ENCODE data around the gene GLIS1. TPM values are rescaled to one million over a fixed set of nuclear protein-coding genes. Genes with fewer than 3 reads are reported as not detected.

Gene GLIS1
- total RNA-seq, 1 donor from 2014 or later = 0.07 TPM

DNA sequence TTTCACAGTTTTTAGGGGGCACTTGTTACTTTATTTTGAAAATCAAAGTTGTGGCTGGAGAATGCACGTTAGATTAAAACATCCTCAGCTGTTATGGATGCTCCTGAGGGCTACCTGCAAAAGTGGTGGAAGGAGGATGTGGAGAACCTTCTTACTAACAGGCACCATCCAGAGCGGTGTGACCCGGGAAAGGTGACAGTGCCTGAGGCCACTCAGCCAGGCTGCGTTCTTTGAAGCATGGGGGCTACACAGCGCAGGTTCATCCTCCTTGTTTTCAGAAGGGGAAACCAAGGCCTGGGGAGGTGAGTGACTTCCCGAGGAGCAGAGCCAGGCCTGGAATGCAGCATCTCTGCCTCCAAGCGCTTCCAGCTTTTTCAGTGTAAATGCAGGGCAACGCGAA, 255.8 kb downstream of the GLIS1 start:
- Histone ChIP-seq H3K4me2 (ENCODE audit: low read length) (no peak overlapping the region), H3K9ac (ENCODE audit: low read length) (no peak overlapping the region), H3K36me3 (ENCODE audit: insufficient read depth, low read length) (no peaks in the 10 kb centered on the region), H4K20me1 (ENCODE audit: insufficient read depth, low read length) (no peaks in the 10 kb centered on the region), H3K4me1 (ENCODE audit: insufficient read depth, low read length) (peaks cover 2% of the 10 kb centered on the region), H3K27me3 (ENCODE audit: insufficient read depth, low read length) (peaks cover 24% of the 10 kb centered on the region), H3K9me3 (ENCODE audit: insufficient read depth, low read depth, low read length) (no peaks in the 10 kb centered on the region), H3K27ac (ENCODE audit: low read depth, low read length) (no peak overlapping the region), H3K79me2 (ENCODE audit: insufficient read depth, low read length) (no peaks in the 10 kb centered on the region), H2AFZ (ENCODE audit: low read depth, low read length) (no peak overlapping the region), H3K4me3 (ENCODE audit: insufficient read depth, low read depth, low read length) (no peak overlapping the region)
- Mint-ChIP-seq H3K36me3 (ENCODE audit: low read depth, unreplicated experiment) (peaks cover 2% of the 10 kb centered on the region), H3K9me3 (ENCODE audit: unreplicated experiment) (peaks cover 7% of the 10 kb centered on the region), H3K27ac (ENCODE audit: unreplicated experiment) (no peak overlapping the region), H3K27me3 (ENCODE audit: low read depth, unreplicated experiment) (peaks cover 71% of the 10 kb centered on the region), H3K4me1 (ENCODE audit: low read depth, unreplicated experiment) (no peaks in the 10 kb centered on the region), H3K4me3 (ENCODE audit: unreplicated experiment) (no peak overlapping the region)
- no peak for DNase-seq (ENCODE audit: low read depth)
- TF ChIP-seq CTCF (IDR thresholded peaks at IDR 0.05; ENCODE audit: insufficient read depth, low read depth, low read length) (no peak), EZH2 (IDR thresholded peaks at IDR 0.05; ENCODE audit: insufficient read depth, low read length) (no peak)
- no peak for FAIRE-seq

- Histone ChIP-seq H3K9me3 (ENCODE audit: insufficient read depth, low read depth, low read length) (no peaks in the 10 kb centered on the region), H3K4me3 (ENCODE audit: insufficient read depth, low read depth, low read length) (no peak overlapping the region), H3K4me2 (ENCODE audit: low read length) (no peak overlapping the region), H3K27me3 (ENCODE audit: insufficient read depth, low read length) (peaks cover 23% of the 10 kb centered on the region), H2AFZ (ENCODE audit: low read depth, low read length) (no peak overlapping the region), H3K36me3 (ENCODE audit: insufficient read depth, low read length) (no peaks in the 10 kb centered on the region), H3K4me1 (ENCODE audit: insufficient read depth, low read length) (peaks cover 2% of the 10 kb centered on the region), H3K79me2 (ENCODE audit: insufficient read depth, low read length) (no peaks in the 10 kb centered on the region), H3K27ac (ENCODE audit: low read depth, low read length) (no peak overlapping the region), H3K9ac (ENCODE audit: low read length) (no peak overlapping the region), H4K20me1 (ENCODE audit: insufficient read depth, low read length) (no peaks in the 10 kb centered on the region)
- TF ChIP-seq CTCF (IDR thresholded peaks at IDR 0.05; ENCODE audit: insufficient read depth, low read depth, low read length) (no peak), EZH2 (IDR thresholded peaks at IDR 0.05; ENCODE audit: insufficient read depth, low read length) (no peak)
- peaks cover 2% of the 10 kb centered on the region for H3K36me3 Mint-ChIP-seq (ENCODE audit: low read depth, unreplicated experiment)
- FAIRE-seq (no peak), DNase-seq (ENCODE audit: low read depth) (no peak)
- H3K4me3 Mint-ChIP-seq (ENCODE audit: unreplicated experiment) = no peak overlapping the region
- H3K9me3 Mint-ChIP-seq (ENCODE audit: unreplicated experiment) = peaks cover 7% of the 10 kb centered on the region
- no peaks in the 10 kb centered on the region for H3K4me1 Mint-ChIP-seq (ENCODE audit: low read depth, unreplicated experiment)
- no peak overlapping the region for H3K27ac Mint-ChIP-seq (ENCODE audit: unreplicated experiment)
- H3K27me3 Mint-ChIP-seq (ENCODE audit: low read depth, unreplicated experiment) = peaks cover 69% of the 10 kb centered on the region
Observed at GRCh38 chr1:53482441-53483153, 256.4 kb downstream of the GLIS1 start.

- peaks cover 29% of the 10 kb centered on the region for H3K27me3 ChIP-seq (ENCODE audit: insufficient read depth, low read length)
- FAIRE-seq (no peak), DNase-seq (ENCODE audit: low read depth) (no peak)
- H4K20me1 ChIP-seq (ENCODE audit: insufficient read depth, low read length) = no peaks in the 10 kb centered on the region
- Mint-ChIP-seq H3K27ac (ENCODE audit: unreplicated experiment) (no peak overlapping the region), H3K4me1 (ENCODE audit: low read depth, unreplicated experiment) (no peaks in the 10 kb centered on the region), H3K36me3 (ENCODE audit: low read depth, unreplicated experiment) (peaks cover 2% of the 10 kb centered on the region), H3K9me3 (ENCODE audit: unreplicated experiment) (peaks cover 7% of the 10 kb centered on the region), H3K27me3 (ENCODE audit: low read depth, unreplicated experiment) (peaks cover 70% of the 10 kb centered on the region), H3K4me3 (ENCODE audit: unreplicated experiment) (no peak overlapping the region)
- peaks cover 2% of the 10 kb centered on the region for H3K4me1 ChIP-seq (ENCODE audit: insufficient read depth, low read length)
- no peak overlapping the region for H2AFZ ChIP-seq (ENCODE audit: low read depth, low read length)
- H3K79me2 ChIP-seq (ENCODE audit: insufficient read depth, low read length) = no peaks in the 10 kb centered on the region
- no peak for TF ChIP-seq CTCF (IDR thresholded peaks at IDR 0.05; ENCODE audit: insufficient read depth, low read depth, low read length)
- TF ChIP-seq EZH2 (IDR thresholded peaks at IDR 0.05; ENCODE audit: insufficient read depth, low read length) = no peak
- H3K4me2 ChIP-seq (ENCODE audit: low read length) = no peak overlapping the region
- H3K27ac ChIP-seq (ENCODE audit: low read depth, low read length) = no peak overlapping the region
- no peak overlapping the region for H3K9ac ChIP-seq (ENCODE audit: low read length)
- H3K4me3 ChIP-seq (ENCODE audit: insufficient read depth, low read depth, low read length) = no peak overlapping the region
- no peaks in the 10 kb centered on the region for H3K36me3 ChIP-seq (ENCODE audit: insufficient read depth, low read length)
- H3K9me3 ChIP-seq (ENCODE audit: insufficient read depth, low read depth, low read length) = no peaks in the 10 kb centered on the region
Observed at GRCh38 chr1:53481456-53481855, 257.5 kb downstream of the GLIS1 start.
